NCI-H1930 (cell line): ENCODE data around the gene CNPY2.
"Not testable (repeated sequence)": the region's sequence is repeated elsewhere in the genome, so short reads cannot be mapped to it uniquely, and the experiment has no call there.

ENCODE experiments used
- DNase-seq, 2 experiments: peaks; one replicate each; lab custom pipeline; 2025; lab: John Stamatoyannopoulos, UW

CNPY2 gene

DNA sequence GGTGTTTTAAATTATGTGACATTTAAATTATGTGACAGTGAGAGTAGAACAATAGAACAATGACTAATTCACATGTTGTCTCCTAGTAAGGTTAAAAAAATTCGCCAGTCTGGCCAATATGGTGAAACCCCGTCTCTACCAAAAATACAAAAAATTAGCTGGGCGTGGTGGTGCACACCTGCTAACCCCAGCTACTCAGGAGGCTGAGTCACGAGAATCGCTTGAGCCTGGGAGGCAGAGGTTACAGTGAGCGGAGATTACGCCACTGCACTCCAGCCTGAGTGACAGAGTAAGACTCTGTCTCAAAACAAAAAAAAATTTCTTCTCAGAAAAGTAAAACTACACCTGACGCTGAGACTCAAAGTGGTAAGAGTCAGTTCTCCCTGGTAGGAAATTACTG, 18.4 kb downstream of the CNPY2 start:
- DNase-seq: no peak

DNA sequence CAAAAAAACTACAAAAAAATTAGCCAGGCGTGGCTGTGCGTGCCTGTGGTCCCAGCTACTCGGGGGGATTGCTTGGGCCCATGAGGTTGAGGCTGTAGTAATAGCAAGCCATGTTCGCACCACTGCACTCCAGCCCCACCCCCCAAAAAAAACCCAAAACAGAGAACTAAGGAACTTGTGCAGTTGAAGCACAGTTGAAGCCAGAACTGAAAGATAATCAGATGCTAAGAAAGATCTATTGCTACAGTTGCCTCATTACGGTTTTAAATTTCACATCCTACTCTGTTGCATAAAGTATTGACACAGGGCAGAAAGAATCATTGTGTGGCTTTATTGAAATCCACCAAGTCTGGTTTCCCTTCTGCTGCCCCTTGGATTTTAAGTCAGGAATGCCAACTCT, 19.5 kb downstream of the CNPY2 start:
- DNase-seq: no peak

GRCh38 chr12:56293795-56294194, 22.0 kb downstream of the CNPY2 start:
- DNase-seq: no peak

- no peak for DNase-seq
These were observed 26.9 kb downstream of the CNPY2 start for GRCh38 chr12:56288705-56289387.

GRCh38 chr12:56286044-56286830, 29.6 kb downstream of the CNPY2 start:
- DNase-seq: no peak

DNA sequence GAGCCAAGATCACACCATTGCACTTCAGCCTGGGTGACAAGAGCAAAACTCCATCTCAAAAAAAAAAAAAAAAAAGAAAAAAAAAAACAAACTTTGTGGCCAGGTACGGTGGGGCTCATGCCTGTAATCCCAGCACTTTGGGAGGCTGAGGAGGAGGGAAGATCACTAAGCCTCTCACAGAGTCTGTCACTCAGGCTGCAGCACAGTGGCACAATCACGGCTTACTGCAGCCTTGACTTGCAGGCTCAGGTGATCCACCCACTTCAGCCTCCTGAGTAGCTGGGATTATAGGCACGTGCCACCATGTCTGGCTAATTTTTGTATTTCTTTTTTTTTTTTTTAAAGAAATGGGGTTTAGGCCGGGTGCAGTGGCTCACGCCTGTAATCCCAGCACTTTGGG, 31.5 kb downstream of the CNPY2 start:
- DNase-seq: not testable (repeated sequence)

DNA sequence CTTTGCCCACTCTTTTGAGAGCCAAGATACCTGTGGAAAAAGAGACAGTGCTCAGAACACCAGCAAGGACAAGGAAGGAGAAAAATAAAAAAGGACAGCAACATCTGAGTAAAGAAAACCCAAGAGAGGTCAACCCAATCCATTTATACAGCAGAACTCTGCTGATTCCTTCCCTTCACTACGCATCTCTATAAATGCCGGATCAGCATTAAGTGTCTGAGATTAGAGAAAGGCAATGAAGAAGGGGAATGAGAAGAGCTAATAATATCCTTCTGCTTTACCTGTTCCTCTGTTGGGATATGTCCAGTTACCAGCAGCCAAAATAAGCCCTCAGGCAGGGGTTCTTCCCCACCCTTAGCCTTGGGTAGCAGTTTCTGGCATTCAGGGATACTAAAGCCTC, 33.2 kb downstream of the CNPY2 start:
- DNase-seq: no peak

DNA sequence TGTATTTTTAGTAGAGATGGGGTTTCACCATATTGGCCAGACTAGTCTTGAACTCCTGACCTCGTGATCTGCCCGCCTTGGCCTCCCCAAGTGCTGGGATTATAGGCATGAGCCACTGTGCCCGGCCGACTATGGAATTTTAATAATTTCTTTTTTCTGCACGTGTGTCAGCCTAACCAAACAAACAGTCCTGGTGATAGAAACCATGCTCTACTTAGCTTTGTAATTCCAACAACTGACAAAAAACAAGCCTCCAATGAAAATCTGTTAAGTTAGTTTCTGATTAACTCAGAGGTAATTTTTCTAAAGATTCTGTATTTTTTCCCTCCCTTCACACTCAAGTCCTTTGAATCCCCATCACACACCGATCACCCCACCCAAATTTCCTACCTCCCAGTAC, 33.8 kb downstream of the CNPY2 start:
- no peak for DNase-seq

DNA sequence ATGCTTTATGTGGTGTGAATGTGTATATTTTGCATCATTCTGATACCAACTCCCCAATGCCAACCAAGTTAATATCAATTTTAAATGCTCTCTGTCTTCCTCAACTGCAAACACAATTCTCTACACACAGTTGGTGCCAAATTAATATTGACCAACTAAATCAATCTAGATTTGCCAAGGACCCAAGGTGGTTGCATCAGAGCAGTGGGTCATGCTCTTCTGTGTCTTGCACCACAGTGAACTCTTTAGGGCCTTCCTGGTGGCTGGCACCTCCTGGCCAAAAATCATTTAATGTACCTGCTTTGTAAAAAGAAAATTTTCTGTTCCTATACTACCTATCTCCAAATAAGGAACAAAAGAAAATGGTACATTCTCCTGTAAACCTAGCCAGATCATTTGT, 34.9 kb downstream of the CNPY2 start:
- no peak for DNase-seq

GRCh38 chr12:56278905-56279304, 36.9 kb downstream of the CNPY2 start:
- no peak for DNase-seq

DNA sequence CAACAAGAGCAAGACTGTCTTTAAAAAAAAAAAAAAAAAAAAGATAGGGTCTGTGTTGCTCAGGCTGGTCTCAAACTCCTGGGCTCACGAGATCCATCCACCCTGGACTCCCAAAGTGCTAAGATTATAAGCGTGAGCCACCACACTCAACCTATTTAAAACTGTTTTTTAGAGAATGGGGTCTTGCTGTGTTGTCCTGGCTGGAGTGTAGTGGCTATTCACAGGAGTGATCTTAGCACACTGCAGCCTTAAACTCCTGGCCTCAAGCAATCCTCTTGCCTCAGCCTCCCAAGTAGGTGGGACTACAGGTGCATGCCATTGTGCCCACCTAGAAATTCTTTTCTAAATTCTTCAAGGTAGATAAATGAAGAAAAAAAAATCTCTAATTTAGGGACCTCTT, 41.5 kb downstream of the CNPY2 start:
- no peak for DNase-seq

GRCh38 chr12:56272468-56272867, 43.3 kb downstream of the CNPY2 start:
- not testable (repeated sequence) for DNase-seq

DNA sequence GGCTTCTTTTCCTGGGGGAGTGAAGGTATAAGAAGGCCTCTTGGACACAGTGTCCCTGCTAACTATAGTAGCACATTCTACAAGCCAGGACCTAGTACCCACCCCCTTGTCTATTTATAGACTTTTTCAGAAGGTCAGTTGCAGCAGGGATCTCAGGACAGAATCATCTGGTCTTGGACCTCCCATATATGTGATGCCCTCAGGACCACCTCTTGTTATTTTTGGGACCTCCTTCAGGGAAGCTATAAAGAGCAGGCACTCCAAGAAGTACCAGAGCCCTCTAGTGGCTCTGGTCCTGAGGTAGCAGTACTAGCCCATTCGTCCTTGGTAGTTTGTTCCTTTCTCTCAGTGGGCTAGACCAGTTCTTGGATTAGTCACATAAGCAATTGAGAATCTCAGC, 44.8 kb downstream of the CNPY2 start:
- peak in 1 of 2 experiments; percentile 4 for DNase-seq

DNA sequence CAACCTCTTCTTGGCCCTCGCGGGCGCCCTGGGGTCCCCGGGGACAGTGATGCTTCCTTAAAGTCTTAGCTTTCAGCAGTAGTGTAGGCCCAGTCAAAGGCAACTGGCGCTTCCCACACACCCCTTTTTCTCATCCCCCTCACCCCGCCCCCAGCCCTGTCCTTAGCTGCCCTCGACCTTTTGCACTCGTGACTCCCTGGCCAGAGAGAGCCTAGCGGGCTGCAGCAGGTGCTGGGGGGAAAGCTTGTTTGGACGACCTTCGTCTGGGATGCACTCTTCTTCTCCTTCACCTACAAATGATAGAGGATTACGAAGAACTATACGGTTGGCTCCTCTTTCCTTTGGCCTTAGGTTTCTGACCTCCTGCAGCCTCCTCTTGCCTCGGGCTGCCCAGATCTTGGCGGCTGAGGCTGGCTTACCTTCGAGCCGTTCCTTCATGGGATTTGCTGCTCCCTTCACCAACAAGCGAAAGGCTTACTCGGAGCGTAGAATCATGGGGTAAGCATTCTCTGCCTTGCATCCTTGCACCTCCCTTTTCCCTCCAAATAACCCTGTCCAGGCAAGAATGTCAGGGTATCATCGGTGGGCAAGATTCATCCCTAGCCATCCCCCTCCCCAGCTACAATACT, 48.2 kb downstream of the CNPY2 start:
- DNase-seq: no peak

DNA sequence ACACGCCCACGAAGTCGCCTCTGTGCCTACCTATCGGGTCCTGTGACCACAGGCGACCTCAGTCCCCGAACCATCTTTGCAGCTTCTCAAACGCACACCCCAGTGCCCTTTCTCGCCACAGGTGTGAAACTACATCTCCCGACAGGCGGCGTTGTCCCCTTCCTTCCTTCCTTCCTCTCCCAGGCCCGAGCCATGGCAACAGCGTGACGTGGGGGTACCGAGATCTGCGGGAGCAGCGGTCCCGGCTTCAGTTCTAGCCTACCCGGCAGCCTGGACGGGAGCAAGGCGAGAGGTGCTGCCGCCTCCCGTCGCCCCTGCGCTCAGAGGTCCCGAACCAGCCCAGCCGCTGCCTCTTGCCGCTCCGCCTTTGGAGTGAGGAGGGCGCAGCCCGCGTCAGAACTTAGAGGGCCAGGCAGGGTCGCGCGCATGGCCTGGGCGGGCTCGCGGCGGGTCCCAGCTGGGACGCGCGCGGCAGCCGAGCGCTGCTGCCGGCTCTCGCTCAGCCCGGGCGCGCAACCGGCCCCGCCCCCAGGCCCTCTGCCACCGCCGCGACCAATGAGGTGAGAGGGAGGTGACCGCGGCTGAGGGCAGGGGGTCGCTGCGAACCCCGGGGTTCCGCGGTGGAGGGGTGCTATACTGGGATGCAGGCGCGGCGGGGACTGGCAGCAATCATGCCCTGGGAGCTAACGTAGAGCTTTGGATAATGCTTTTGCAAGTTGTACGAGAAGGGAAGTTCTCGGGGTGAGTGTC, 48.9 kb downstream of the CNPY2 start, which contains the start of gene COQ10A:
Gene COQ10A, plus strand, starts transcription at position 250 of the 750 bp plus-strand sequence. Its CDS starts 177 bp downstream, at position 427.
- peak; percentile 85 to 87 for DNase-seq

GRCh38 chr12:56266068-56266692, 49.6 kb downstream of the CNPY2 start:
- not testable (repeated sequence) for DNase-seq

GRCh38 chr12:56262955-56263354, 52.8 kb downstream of the CNPY2 start:
- DNase-seq: not testable (repeated sequence)

- DNase-seq: no peak
These were observed 54.1 kb downstream of the CNPY2 start for GRCh38 chr12:56261503-56262232.

GRCh38 chr12:56260921-56261320, 54.9 kb downstream of the CNPY2 start:
- no peak for DNase-seq

GRCh38 chr12:56260380-56260779, 55.4 kb downstream of the CNPY2 start:
- no peak for DNase-seq
